NOMO-1 treated with DMSO at 0.1 percent for 48 hours (cell line): Measurements from ENCODE around the gene SKI.

Experiments
- DNase-seq: peaks from one replicate; lab custom pipeline; 2025; ENCODE audit not compliant: unreplicated experiment; lab: John Stamatoyannopoulos, UW

Gene SKI

GRCh38 chr1:2335721-2336455 is 107.8 kb downstream of the SKI start:
- DNase-seq = no peak

GRCh38 chr1:2336499-2336898 is 108.4 kb downstream of the SKI start:
- DNase-seq = no peak

GRCh38 chr1:2337081-2337480 is 109.0 kb downstream of the SKI start:
- DNase-seq = no peak

GRCh38 chr1:2337501-2337900 is 109.4 kb downstream of the SKI start:
- no peak for DNase-seq

- no peak for DNase-seq
These were observed 111.3 kb downstream of the SKI start for GRCh38 chr1:2339206-2340085.

GRCh38 chr1:2340086-2340917 is 112.2 kb downstream of the SKI start:
- DNase-seq = no peak

- no peak for DNase-seq
These were observed 112.8 kb downstream of the SKI start for GRCh38 chr1:2340918-2341254.

- no peak for DNase-seq
These were observed 113.7 kb downstream of the SKI start for GRCh38 chr1:2341706-2342383.

- DNase-seq = no peak
These were observed 114.4 kb downstream of the SKI start for GRCh38 chr1:2342384-2343022.

GRCh38 chr1:2343023-2343935 is 115.2 kb downstream of the SKI start:
- DNase-seq = no peak

GRCh38 chr1:2344121-2344681 is 116.1 kb downstream of the SKI start:
- DNase-seq = no peak

GRCh38 chr1:2344744-2345296 is 116.7 kb downstream of the SKI start:
- DNase-seq = no peak

- DNase-seq = no peak
These were observed 117.4 kb downstream of the SKI start for GRCh38 chr1:2345297-2346075.

- DNase-seq = no peak
These were observed 118.7 kb downstream of the SKI start for GRCh38 chr1:2346691-2347408.

- DNase-seq = no peak
These were observed 119.3 kb downstream of the SKI start for GRCh38 chr1:2347409-2347785.

- DNase-seq = no peak
These were observed 119.8 kb downstream of the SKI start for GRCh38 chr1:2347896-2348295.
